WTC11 (cell line): ENCODE measurements around the gene ZMYND8. TPM values are rescaled to one million over a fixed set of nuclear protein-coding genes. Genes with fewer than 3 reads are reported as not detected.
A peak's percentile ranks its signal among the peaks of the same experiment; 100 is the strongest.

Experiments used
- ATF1 ChIP-seq: sonication (generic); formaldehyde crosslinking; IDR thresholded peaks from 2 replicates; pipeline ENCODE4 v1.8.1; 2023; ENCODE audit warnings: mild to moderate bottlenecking, moderate library complexity, missing genetic modification reagents
- JUN ChIP-seq: sonication (generic); formaldehyde crosslinking; IDR thresholded peaks from 2 replicates; pipeline ENCODE4 v1.8.0; 2023; ENCODE audit warnings: mild to moderate bottlenecking, missing genetic modification reagents
- KAT7 ChIP-seq: sonication (generic); formaldehyde crosslinking; IDR thresholded peaks from 2 replicates; pipeline ENCODE4 v1.8.1; 2023; ENCODE audit warnings: missing genetic modification reagents, mild to moderate bottlenecking, borderline replicate concordance
- MYBL2 ChIP-seq: sonication (generic); formaldehyde crosslinking; IDR thresholded peaks from 2 replicates; pipeline ENCODE4 v1.8.1; 2023; ENCODE audit warnings: mild to moderate bottlenecking, moderate library complexity, missing genetic modification reagents
- NFE2L1 ChIP-seq: sonication (generic); formaldehyde crosslinking; IDR thresholded peaks from 2 replicates; pipeline ENCODE4 v1.8.1; 2023; ENCODE audit warnings: missing genetic modification reagents
- RELA ChIP-seq: sonication (generic); formaldehyde crosslinking; IDR thresholded peaks from 2 replicates; pipeline ENCODE4 v1.8.1; 2022; ENCODE audit warnings: missing genetic modification reagents, mild to moderate bottlenecking, borderline replicate concordance
- SMAD3 ChIP-seq: sonication (generic); formaldehyde crosslinking; IDR thresholded peaks from 2 replicates; pipeline ENCODE4 v1.8.0; 2022; ENCODE audit warnings: missing genetic modification reagents, mild to moderate bottlenecking, borderline replicate concordance
- SP1 ChIP-seq: sonication (generic); formaldehyde crosslinking; conservative IDR thresholded peaks from 2 replicates; pipeline ENCODE4 v1.8.1; 2022; ENCODE audit warnings: missing genetic modification reagents
- TEAD1 ChIP-seq: sonication (generic); formaldehyde crosslinking; IDR thresholded peaks from 2 replicates; pipeline ENCODE4 v1.8.0; 2022; ENCODE audit warnings: mild to moderate bottlenecking, missing genetic modification reagents
- ZBTB21 ChIP-seq: sonication (generic); formaldehyde crosslinking; IDR thresholded peaks from 2 replicates; pipeline ENCODE4 v1.8.1; 2023; ENCODE audit warnings: mild to moderate bottlenecking, missing genetic modification reagents, borderline replicate concordance
- ZNF232 ChIP-seq: sonication (generic); formaldehyde crosslinking; IDR thresholded peaks from 2 replicates; pipeline ENCODE4 v1.8.0; 2022; ENCODE audit warnings: mild to moderate bottlenecking, missing genetic modification reagents
- ZNF396 ChIP-seq: fragments of 250-450 bp; sonication (Bioruptor Pico); IDR thresholded peaks from 2 replicates; pipeline ENCODE4 v1.8.0; 2021; ENCODE audit warnings: mild to moderate bottlenecking, moderate library complexity, borderline replicate concordance
- total RNA-seq: library from RNA; stranded (reverse); gene quantifications from 3 replicates; pipeline ENCODE4 v1.2.3, GENCODE V29; 2021
- TF ChIP-seq, protein P1 (sequence below): sonication (generic); formaldehyde crosslinking; IDR thresholded peaks from 2 replicates; pipeline ENCODE4 v1.8.0; 2023; ENCODE audit warnings: mild to moderate bottlenecking, missing genetic modification reagents
- TF ChIP-seq, protein P2 (sequence below): sonication (generic); formaldehyde crosslinking; IDR thresholded peaks from 2 replicates; pipeline ENCODE4 v1.8.0; 2022; ENCODE audit warnings: mild to moderate bottlenecking, missing genetic modification reagents
- TF ChIP-seq, protein P3 (sequence below): sonication (generic); formaldehyde crosslinking; IDR thresholded peaks from 2 replicates; pipeline ENCODE4 v1.8.0; 2023; ENCODE audit warnings: missing genetic modification reagents
- TF ChIP-seq, protein P4 (sequence below): fragments of 200-600 bp; IDR thresholded peaks from 2 replicates; pipeline ENCODE4 v1.8.0; 2022; ENCODE audit warnings: antibody characterized with exemption
- TF ChIP-seq, protein P5 (sequence below): fragments of 250-450 bp; sonication (Bioruptor Pico); IDR thresholded peaks from 2 replicates; pipeline ENCODE4 v1.9.0; 2021; ENCODE audit warnings: mild to moderate bottlenecking, borderline replicate concordance
- TF ChIP-seq, protein P6 (sequence below): sonication (generic); formaldehyde crosslinking; IDR thresholded peaks from 2 replicates; pipeline ENCODE4 v1.8.1; 2022; ENCODE audit warnings: missing genetic modification reagents, borderline replicate concordance
- TF ChIP-seq, protein P7 (sequence below): sonication (generic); formaldehyde crosslinking; IDR thresholded peaks from 2 replicates; pipeline ENCODE4 v1.8.0; 2022; ENCODE audit warnings: mild to moderate bottlenecking, missing genetic modification reagents
- TF ChIP-seq, protein P8 (sequence below): sonication (generic); formaldehyde crosslinking; IDR thresholded peaks from 2 replicates; pipeline ENCODE4 v1.8.1; 2022; ENCODE audit warnings: mild to moderate bottlenecking, moderate library complexity, missing genetic modification reagents
- TF ChIP-seq, protein P9 (sequence below): fragments of 250-450 bp; sonication (Bioruptor Pico); IDR thresholded peaks from 2 replicates; pipeline ENCODE4 v2.1.2; 2022; ENCODE audit warnings: mild to moderate bottlenecking, moderate library complexity

Gene ZMYND8
- total RNA-seq, 1 experiment from 2014 or later, result 114 TPM

DNA sequence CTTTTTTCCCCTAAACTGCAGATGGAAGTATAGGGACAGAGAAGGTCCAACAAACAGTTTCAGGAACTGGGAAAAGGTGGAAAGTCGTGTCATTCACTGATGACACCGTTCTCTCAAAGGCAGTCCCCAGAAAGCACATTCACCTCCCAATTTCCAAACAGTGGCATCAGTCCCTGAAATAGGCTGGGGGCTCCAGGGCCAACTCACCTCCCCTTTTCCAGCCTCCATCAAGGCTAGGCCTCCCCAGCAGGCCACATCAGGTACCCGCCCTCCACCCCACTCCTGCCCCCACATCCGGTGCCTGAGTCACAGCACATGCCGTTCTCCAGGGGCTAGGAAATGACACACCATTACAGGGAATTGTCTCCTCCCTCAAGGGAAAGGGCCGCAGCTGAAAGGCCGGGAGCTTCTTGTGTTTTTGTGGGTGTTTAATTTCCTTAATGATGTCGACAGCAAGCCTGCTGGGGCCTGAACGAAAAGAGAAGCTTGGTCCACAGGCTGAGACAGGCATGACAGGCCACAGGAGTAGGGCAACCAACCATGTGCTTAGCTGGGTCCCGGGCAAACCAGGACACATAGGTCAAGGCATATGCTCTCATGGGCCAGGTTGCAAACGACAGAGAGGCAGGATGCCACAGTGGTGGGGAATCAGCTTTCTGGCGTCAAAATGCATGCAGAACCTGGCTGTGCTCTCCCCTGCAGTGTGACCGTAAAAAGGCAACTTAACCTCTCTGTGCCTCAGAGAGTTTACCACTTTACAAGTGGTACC is 39.2 kb downstream of the ZMYND8 start (continued):
- TF ChIP-seq, protein P1, sequence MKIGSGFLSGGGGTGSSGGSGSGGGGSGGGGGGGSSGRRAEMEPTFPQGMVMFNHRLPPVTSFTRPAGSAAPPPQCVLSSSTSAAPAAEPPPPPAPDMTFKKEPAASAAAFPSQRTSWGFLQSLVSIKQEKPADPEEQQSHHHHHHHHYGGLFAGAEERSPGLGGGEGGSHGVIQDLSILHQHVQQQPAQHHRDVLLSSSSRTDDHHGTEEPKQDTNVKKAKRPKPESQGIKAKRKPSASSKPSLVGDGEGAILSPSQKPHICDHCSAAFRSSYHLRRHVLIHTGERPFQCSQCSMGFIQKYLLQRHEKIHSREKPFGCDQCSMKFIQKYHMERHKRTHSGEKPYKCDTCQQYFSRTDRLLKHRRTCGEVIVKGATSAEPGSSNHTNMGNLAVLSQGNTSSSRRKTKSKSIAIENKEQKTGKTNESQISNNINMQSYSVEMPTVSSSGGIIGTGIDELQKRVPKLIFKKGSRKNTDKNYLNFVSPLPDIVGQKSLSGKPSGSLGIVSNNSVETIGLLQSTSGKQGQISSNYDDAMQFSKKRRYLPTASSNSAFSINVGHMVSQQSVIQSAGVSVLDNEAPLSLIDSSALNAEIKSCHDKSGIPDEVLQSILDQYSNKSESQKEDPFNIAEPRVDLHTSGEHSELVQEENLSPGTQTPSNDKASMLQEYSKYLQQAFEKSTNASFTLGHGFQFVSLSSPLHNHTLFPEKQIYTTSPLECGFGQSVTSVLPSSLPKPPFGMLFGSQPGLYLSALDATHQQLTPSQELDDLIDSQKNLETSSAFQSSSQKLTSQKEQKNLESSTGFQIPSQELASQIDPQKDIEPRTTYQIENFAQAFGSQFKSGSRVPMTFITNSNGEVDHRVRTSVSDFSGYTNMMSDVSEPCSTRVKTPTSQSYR (CRISPR knock-in tag), result 0 out of 2 replicates have a peak, but pooled peaks have one; percentile 51
- TF ChIP-seq MYBL2 (CRISPR knock-in tag) (no peak), ZNF396 (no peak), ZBTB21 (CRISPR knock-in tag) (no peak), KAT7 (CRISPR knock-in tag) (no peak), JUN (CRISPR knock-in tag) (no peak), SP1 (CRISPR knock-in tag) (no peak), ATF1 (CRISPR knock-in tag) (no peak), ZNF232 (no peak), SMAD3 (CRISPR knock-in tag) (no peak), NFE2L1 (CRISPR knock-in tag) (no peak), TEAD1 (CRISPR knock-in tag) (no peak), RELA (CRISPR knock-in tag) (no peak)
- TF ChIP-seq, protein P2, sequence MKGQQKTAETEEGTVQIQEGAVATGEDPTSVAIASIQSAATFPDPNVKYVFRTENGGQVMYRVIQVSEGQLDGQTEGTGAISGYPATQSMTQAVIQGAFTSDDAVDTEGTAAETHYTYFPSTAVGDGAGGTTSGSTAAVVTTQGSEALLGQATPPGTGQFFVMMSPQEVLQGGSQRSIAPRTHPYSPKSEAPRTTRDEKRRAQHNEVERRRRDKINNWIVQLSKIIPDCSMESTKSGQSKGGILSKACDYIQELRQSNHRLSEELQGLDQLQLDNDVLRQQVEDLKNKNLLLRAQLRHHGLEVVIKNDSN, result no peak
- TF ChIP-seq, protein P3, sequence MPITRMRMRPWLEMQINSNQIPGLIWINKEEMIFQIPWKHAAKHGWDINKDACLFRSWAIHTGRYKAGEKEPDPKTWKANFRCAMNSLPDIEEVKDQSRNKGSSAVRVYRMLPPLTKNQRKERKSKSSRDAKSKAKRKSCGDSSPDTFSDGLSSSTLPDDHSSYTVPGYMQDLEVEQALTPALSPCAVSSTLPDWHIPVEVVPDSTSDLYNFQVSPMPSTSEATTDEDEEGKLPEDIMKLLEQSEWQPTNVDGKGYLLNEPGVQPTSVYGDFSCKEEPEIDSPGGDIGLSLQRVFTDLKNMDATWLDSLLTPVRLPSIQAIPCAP (CRISPR knock-in tag), result no peak
- TF ChIP-seq, protein P4, sequence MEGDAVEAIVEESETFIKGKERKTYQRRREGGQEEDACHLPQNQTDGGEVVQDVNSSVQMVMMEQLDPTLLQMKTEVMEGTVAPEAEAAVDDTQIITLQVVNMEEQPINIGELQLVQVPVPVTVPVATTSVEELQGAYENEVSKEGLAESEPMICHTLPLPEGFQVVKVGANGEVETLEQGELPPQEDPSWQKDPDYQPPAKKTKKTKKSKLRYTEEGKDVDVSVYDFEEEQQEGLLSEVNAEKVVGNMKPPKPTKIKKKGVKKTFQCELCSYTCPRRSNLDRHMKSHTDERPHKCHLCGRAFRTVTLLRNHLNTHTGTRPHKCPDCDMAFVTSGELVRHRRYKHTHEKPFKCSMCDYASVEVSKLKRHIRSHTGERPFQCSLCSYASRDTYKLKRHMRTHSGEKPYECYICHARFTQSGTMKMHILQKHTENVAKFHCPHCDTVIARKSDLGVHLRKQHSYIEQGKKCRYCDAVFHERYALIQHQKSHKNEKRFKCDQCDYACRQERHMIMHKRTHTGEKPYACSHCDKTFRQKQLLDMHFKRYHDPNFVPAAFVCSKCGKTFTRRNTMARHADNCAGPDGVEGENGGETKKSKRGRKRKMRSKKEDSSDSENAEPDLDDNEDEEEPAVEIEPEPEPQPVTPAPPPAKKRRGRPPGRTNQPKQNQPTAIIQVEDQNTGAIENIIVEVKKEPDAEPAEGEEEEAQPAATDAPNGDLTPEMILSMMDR, result no peak
- TF ChIP-seq, protein P5, sequence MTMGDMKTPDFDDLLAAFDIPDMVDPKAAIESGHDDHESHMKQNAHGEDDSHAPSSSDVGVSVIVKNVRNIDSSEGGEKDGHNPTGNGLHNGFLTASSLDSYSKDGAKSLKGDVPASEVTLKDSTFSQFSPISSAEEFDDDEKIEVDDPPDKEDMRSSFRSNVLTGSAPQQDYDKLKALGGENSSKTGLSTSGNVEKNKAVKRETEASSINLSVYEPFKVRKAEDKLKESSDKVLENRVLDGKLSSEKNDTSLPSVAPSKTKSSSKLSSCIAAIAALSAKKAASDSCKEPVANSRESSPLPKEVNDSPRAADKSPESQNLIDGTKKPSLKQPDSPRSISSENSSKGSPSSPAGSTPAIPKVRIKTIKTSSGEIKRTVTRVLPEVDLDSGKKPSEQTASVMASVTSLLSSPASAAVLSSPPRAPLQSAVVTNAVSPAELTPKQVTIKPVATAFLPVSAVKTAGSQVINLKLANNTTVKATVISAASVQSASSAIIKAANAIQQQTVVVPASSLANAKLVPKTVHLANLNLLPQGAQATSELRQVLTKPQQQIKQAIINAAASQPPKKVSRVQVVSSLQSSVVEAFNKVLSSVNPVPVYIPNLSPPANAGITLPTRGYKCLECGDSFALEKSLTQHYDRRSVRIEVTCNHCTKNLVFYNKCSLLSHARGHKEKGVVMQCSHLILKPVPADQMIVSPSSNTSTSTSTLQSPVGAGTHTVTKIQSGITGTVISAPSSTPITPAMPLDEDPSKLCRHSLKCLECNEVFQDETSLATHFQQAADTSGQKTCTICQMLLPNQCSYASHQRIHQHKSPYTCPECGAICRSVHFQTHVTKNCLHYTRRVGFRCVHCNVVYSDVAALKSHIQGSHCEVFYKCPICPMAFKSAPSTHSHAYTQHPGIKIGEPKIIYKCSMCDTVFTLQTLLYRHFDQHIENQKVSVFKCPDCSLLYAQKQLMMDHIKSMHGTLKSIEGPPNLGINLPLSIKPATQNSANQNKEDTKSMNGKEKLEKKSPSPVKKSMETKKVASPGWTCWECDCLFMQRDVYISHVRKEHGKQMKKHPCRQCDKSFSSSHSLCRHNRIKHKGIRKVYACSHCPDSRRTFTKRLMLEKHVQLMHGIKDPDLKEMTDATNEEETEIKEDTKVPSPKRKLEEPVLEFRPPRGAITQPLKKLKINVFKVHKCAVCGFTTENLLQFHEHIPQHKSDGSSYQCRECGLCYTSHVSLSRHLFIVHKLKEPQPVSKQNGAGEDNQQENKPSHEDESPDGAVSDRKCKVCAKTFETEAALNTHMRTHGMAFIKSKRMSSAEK (CRISPR knock-in tag), result peak; percentile 59; the same call in 1 of the 2 replicates
- TF ChIP-seq, protein P6, sequence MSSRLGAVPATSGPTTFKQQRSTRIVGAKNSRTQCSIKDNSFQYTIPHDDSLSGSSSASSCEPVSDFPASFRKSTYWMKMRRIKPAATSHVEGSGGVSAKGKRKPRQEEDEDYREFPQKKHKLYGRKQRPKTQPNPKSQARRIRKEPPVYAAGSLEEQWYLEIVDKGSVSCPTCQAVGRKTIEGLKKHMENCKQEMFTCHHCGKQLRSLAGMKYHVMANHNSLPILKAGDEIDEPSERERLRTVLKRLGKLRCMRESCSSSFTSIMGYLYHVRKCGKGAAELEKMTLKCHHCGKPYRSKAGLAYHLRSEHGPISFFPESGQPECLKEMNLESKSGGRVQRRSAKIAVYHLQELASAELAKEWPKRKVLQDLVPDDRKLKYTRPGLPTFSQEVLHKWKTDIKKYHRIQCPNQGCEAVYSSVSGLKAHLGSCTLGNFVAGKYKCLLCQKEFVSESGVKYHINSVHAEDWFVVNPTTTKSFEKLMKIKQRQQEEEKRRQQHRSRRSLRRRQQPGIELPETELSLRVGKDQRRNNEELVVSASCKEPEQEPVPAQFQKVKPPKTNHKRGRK (CRISPR knock-in tag), result no peak
- TF ChIP-seq, protein P7, sequence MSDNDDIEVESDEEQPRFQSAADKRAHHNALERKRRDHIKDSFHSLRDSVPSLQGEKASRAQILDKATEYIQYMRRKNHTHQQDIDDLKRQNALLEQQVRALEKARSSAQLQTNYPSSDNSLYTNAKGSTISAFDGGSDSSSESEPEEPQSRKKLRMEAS (CRISPR knock-in tag), result peak; percentile 76
- TF ChIP-seq, protein P8, sequence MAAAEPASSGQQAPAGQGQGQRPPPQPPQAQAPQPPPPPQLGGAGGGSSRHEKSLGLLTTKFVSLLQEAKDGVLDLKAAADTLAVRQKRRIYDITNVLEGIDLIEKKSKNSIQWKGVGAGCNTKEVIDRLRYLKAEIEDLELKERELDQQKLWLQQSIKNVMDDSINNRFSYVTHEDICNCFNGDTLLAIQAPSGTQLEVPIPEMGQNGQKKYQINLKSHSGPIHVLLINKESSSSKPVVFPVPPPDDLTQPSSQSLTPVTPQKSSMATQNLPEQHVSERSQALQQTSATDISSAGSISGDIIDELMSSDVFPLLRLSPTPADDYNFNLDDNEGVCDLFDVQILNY (CRISPR knock-in tag), result no peak
- TF ChIP-seq, protein P9, sequence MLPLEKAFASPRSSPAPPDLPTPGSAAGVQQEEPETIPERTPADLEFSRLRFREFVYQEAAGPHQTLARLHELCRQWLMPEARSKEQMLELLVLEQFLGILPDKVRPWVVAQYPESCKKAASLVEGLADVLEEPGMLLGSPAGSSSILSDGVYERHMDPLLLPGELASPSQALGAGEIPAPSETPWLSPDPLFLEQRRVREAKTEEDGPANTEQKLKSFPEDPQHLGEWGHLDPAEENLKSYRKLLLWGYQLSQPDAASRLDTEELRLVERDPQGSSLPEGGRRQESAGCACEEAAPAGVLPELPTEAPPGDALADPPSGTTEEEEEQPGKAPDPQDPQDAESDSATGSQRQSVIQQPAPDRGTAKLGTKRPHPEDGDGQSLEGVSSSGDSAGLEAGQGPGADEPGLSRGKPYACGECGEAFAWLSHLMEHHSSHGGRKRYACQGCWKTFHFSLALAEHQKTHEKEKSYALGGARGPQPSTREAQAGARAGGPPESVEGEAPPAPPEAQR (CRISPR knock-in tag), result 0 out of 2 replicates have a peak, but pooled peaks have one; percentile 5
